HEK293T (cell line): ENCODE measurements around the gene VPS50.

ENCODE experiments used
- ARNT ChIP-seq: fragments of 450-650 bp; IDR thresholded peaks from 2 replicates; pipeline ENCODE4 v1.6.1; 2017; ENCODE audit warnings: mild to moderate bottlenecking
- BHLHE40 ChIP-seq: fragments of 450-650 bp; IDR thresholded peaks from 2 replicates; pipeline ENCODE4 v1.6.1; 2016; ENCODE audit warnings: mild to moderate bottlenecking, moderate library complexity, borderline replicate concordance
- ELF4 ChIP-seq: fragments of 450-650 bp; IDR thresholded peaks from 2 replicates; pipeline ENCODE4 v1.6.1; 2017; ENCODE audit warnings: antibody characterized with exemption
- FOXA1 ChIP-seq: fragments of 450-650 bp; IDR thresholded peaks from 2 replicates; pipeline ENCODE4 v1.6.1; 2016; ENCODE audit warnings: mild to moderate bottlenecking
- FOXK2 ChIP-seq: fragments of 450-650 bp; IDR thresholded peaks from 2 replicates; pipeline ENCODE4 v1.6.1; 2016; ENCODE audit warnings: mild to moderate bottlenecking
- FOXM1 ChIP-seq: fragments of 450-650 bp; IDR thresholded peaks from 2 replicates; pipeline ENCODE4 v1.6.1; 2017; ENCODE audit warnings: mild to moderate bottlenecking, borderline replicate concordance
- HDGF ChIP-seq: fragments of 450-650 bp; IDR thresholded peaks from 2 replicates; pipeline ENCODE4 v1.6.1; 2017; ENCODE audit warnings: antibody characterized with exemption, borderline replicate concordance
- PKNOX1 ChIP-seq: fragments of 450-650 bp; IDR thresholded peaks from 2 replicates; pipeline ENCODE4 v1.6.1; 2016
- SP1 ChIP-seq: fragments of 450-650 bp; IDR thresholded peaks from 2 replicates; pipeline ENCODE4 v1.6.1; 2017
- ZNF384 ChIP-seq: fragments of 450-650 bp; IDR thresholded peaks from 2 replicates; pipeline ENCODE4 v1.6.1; 2016

GRCh38 chr7:93392984-93393383 lies 160.8 kb downstream of the VPS50 start:
- TF ChIP-seq FOXK2 (no peak), BHLHE40 (no peak), PKNOX1 (no peak), ELF4 (no peak), ZNF384 (no peak), FOXA1 (no peak), FOXM1 (no peak), HDGF (no peak), ARNT (no peak), SP1 (no peak)
